Muscle layer of duodenum (tissue), 2 donors: ENCODE results near the gene VEGFD.

Experiments used
- H3K27ac ChIP-seq: one replicate; pipeline ENCODE4 v1.7.0; 2013; ENCODE audit warnings: mild to moderate bottlenecking, low read length
- H3K27me3 ChIP-seq: one replicate; pipeline ENCODE4 v1.7.0; 2013; ENCODE audit warnings: low read depth, mild to moderate bottlenecking, control low read depth, low read length
- H3K36me3 ChIP-seq, 2 donors: one replicate each; pipeline ENCODE4 v1.7.0; 2013; ENCODE audit warnings: low read length in 2 of 2, control low read depth in 1 of 2, mild to moderate bottlenecking in 1 of 2; ENCODE audit not compliant: insufficient read depth in 2 of 2, control insufficient read depth in 1 of 2
- H3K4me1 ChIP-seq, 2 donors: one replicate each; pipeline ENCODE4 v1.7.0; 2013; ENCODE audit warnings: low read length in 2 of 2, mild to moderate bottlenecking in 2 of 2, control low read depth in 1 of 2, moderate library complexity in 1 of 2; ENCODE audit not compliant: insufficient read depth in 2 of 2, control insufficient read depth in 1 of 2
- H3K4me3 ChIP-seq, 2 donors: one replicate each; pipeline ENCODE4 v1.7.0; 2013; ENCODE audit warnings: low read length in 2 of 2, low read depth in 1 of 2, mild to moderate bottlenecking in 1 of 2
- H3K9me3 ChIP-seq, 2 donors: one replicate each; pipeline ENCODE4 v1.7.0; 2013; ENCODE audit warnings: low read length in 2 of 2, control low read depth in 1 of 2, mild to moderate bottlenecking in 1 of 2; ENCODE audit not compliant: control insufficient read depth in 1 of 2
- donor health status: healthy.

Gene VEGFD

DNA sequence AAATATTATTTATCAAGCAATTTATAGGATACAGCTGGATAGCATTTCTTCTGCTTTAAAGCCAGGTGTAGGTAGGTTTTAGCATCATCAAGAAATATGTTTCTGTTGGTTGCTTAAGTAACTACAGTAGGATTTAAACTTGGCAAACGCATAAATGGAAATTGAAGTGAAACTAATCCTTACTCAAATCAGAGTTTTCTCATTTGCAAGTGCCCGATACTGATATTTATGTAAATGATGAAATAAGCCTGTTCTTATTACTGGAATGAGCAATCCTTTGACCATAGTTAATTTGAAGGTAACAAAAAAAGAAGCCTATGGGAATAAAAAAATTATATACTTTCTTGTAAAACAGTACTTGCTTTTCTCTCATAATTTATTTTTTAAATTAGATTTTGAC is 25.7 kb downstream of the VEGFD start:
- Histone ChIP-seq H3K9me3 (no peaks in the 10 kb centered on the region), H3K4me1 (no peaks in the 10 kb centered on the region), H3K27me3 (no peaks in the 10 kb centered on the region), H3K4me3 (no peak overlapping the region), H3K27ac (no peak overlapping the region), H3K36me3 (no peaks in the 10 kb centered on the region)

DNA sequence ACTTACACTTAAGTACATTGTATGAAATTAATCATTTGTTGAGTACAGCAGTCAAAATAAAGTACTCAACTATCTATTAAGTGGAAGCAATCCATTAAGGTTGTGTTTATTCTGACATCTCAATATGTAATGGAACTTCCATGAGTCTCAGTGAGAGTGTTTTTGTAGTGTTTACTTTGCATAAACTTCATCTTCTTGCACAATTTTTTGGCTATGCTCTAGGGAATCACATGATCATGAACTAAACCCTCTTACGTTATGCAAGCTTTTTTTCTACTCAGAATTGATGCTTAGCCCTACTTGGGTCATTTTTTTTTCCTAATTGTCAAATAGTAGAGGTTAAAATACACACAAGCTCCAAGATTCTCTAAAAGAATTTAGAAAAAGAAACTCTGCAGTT is 27.8 kb downstream of the VEGFD start:
- Histone ChIP-seq H3K27me3 (no peaks in the 10 kb centered on the region), H3K4me3 (no peak overlapping the region), H3K27ac (no peak overlapping the region)

DNA sequence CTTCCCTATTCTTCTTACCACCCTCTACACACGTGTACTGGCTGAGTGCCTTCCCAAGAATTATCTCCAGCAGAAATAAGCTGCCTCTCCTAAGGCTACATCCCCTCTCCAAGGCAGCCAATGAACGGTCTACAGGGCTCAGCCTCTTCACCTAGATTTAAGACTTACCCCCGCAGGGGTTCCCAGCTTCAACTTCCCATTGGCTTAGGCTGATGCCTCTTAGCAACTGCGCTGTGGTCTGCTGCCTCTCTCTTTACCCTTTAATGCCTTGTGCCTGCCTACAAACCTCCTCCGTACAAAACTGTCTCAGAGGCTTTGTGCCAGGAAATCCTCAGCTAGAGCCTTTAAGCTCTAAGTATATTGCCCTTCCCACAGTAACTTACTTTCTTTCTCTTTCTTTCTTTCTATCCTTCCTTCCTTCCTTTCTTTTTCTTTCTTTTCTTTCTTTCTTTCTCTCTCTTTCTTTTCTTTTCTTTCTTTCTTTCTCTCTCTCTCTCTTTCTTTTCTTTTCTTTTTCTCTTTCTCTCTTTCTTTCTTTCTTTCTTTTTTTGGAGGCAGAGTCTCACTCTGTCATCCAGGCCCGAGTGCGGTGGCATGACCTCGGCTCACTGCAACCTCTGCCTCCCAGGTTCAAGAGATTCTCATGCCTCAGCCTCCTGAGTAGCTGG is 33.8 kb downstream of the VEGFD start:
- H3K27me3 ChIP-seq: no peaks in the 10 kb centered on the region

More for the DNA sequence above, 27.8 kb downstream of the VEGFD start:
- Histone ChIP-seq H3K9me3 (no peaks in the 10 kb centered on the region), H3K4me1 (no peaks in the 10 kb centered on the region), H3K36me3 (no peaks in the 10 kb centered on the region)

DNA sequence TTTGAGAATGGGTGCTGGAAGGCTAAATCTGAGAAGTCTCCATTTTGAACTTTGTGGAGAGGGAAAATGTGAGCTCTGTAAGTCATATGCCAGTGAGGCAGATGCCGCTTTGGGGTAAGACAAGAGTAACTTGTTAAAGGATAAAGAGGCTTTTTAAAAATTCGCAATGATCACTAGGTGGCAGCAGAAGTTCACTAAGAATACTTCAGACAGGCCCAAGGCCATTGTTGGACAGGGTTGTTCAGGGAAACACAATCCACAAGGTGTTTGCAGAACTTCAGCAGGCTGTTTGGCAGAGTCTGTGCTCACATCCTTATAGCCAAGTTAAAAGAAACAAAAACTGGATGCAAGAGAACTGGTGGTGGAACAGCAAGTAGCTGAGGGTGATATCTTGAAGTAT is 35.2 kb downstream of the VEGFD start:
- Histone ChIP-seq H3K4me3 (no peak overlapping the region), H3K27ac (no peak overlapping the region), H3K36me3 (no peaks in the 10 kb centered on the region), H3K27me3 (no peaks in the 10 kb centered on the region), H3K9me3 (no peaks in the 10 kb centered on the region), H3K4me1 (no peaks in the 10 kb centered on the region)

More for the DNA sequence above, 33.8 kb downstream of the VEGFD start:
- Histone ChIP-seq H3K9me3 (no peaks in the 10 kb centered on the region), H3K36me3 (no peaks in the 10 kb centered on the region), H3K4me1 (no peaks in the 10 kb centered on the region), H3K27ac (no peak overlapping the region), H3K4me3 (no peak overlapping the region)

DNA sequence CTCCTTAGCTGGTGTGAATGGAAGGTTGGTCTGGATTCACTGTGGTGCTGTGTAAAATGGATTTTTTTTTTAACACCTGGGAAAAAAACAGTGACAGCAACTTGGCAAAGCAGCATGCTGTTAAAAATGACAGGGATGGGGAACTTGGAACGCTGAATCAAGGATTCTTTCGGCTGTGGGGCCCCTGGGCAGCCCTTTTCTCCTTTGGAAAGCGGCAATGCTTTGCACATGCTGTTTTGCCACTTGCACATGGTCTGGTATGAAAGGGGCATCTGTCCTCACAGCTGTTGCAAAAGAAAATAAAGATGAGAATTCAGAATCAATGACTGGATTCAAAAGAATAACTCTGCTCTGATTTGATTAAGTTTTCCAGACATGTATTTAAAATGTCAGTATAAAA is 38.2 kb downstream of the VEGFD start:
- Histone ChIP-seq H3K36me3 (no peaks in the 10 kb centered on the region), H3K4me1 (no peaks in the 10 kb centered on the region), H3K9me3 (no peaks in the 10 kb centered on the region), H3K27me3 (no peaks in the 10 kb centered on the region), H3K27ac (no peak overlapping the region), H3K4me3 (no peak overlapping the region)

DNA sequence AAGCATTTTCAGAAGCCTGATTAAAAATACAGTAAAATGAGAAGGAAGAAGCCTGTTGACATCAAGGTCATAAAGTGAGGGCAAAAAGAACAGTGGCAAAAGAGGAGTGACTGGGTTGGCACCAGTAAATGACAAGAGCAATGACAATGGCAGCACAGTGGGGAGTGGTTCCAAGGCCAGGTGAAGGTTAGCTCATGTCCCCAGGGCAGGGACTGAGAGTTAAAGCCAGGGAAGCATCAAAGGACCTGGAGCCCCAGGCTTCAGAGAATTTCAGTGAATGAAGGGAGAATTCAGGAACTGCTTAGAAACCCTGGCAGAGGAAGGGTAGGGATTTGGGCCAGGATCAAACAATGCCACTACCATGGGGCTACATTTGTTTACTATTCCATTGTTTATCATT is 40.1 kb downstream of the VEGFD start:
- Histone ChIP-seq H3K27me3 (no peaks in the 10 kb centered on the region), H3K4me3 (no peak overlapping the region), H3K27ac (no peak overlapping the region)

DNA sequence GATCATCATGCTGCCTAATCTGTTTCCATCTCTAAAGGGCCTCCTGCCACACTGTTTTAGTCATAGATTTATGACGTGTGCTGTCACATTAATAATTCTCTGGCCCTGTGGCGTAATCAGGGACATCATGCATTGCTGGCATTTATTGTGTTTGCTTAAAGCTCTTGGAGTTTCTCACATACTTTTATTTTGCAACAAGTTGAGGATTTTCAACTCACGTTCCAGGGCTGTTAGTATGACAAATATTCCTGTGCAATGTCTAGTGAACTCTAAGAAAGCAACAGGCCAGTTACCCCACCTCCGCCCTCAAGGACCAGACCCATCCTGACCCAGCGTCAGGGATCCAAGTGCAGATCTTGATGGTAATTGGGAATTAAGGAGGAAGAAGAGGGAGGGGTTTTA is 41.1 kb downstream of the VEGFD start:
- Histone ChIP-seq H3K4me3 (no peak overlapping the region), H3K27me3 (no peaks in the 10 kb centered on the region), H3K4me1 (no peaks in the 10 kb centered on the region), H3K36me3 (no peaks in the 10 kb centered on the region), H3K9me3 (no peaks in the 10 kb centered on the region), H3K27ac (no peak overlapping the region)

More for the DNA sequence above, 40.1 kb downstream of the VEGFD start:
- Histone ChIP-seq H3K9me3 (no peaks in the 10 kb centered on the region), H3K4me1 (no peaks in the 10 kb centered on the region), H3K36me3 (no peaks in the 10 kb centered on the region)

DNA sequence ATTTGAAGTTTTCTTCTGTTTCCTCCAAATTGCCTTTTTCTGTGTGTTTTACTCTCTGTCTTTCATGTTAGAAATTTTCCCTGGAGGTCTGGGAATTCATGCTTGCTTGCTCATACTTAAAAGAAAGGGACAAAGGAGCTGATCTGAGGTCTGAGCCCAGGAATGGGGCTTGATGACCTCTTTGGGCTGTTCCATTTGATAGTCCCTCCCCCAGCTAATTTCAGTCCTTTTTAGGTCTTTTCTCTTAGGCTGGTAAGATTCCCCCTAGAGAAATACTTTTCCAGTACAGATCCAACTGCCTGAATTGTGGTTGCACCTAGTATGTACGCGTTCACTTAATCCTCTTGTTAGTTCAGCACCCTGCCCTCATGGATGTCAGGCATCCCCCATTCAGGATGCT is 43.3 kb downstream of the VEGFD start:
- Histone ChIP-seq H3K9me3 (no peaks in the 10 kb centered on the region), H3K36me3 (no peaks in the 10 kb centered on the region), H3K27me3 (no peaks in the 10 kb centered on the region)

DNA sequence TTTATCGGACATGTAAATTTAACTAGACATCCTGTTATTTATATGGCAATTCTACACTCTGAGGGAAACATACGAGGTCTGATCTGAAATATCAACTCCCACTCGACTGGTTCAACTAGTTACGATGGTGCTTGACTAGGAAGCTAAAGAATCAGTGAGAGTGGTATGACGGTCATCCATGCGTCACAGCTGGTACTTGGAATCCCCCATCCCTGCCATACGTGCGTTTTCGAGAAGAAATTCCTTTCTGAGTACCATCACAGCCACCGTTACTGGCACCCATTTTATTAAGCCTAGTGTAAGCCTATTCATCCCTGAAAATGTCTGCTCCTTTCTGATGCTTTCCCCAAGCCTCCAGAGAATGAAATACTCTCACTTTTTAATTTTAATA is 48.2 kb downstream of the VEGFD start:
- peak overlapping the region; percentile 71 to 79 for H3K4me3 ChIP-seq
- H3K36me3 ChIP-seq: peaks cover 0 to 3% of the 10 kb centered on the region in 2 donors
- peak overlapping the region; percentile 58 for H3K27ac ChIP-seq
- H3K4me1 ChIP-seq: no peaks in the 10 kb centered on the region
- no peaks in the 10 kb centered on the region for H3K9me3 ChIP-seq
- H3K27me3 ChIP-seq: no peaks in the 10 kb centered on the region

More for the DNA sequence above, 43.3 kb downstream of the VEGFD start:
- Histone ChIP-seq H3K27ac (no peak overlapping the region), H3K4me3 (no peak overlapping the region), H3K4me1 (no peaks in the 10 kb centered on the region)

DNA sequence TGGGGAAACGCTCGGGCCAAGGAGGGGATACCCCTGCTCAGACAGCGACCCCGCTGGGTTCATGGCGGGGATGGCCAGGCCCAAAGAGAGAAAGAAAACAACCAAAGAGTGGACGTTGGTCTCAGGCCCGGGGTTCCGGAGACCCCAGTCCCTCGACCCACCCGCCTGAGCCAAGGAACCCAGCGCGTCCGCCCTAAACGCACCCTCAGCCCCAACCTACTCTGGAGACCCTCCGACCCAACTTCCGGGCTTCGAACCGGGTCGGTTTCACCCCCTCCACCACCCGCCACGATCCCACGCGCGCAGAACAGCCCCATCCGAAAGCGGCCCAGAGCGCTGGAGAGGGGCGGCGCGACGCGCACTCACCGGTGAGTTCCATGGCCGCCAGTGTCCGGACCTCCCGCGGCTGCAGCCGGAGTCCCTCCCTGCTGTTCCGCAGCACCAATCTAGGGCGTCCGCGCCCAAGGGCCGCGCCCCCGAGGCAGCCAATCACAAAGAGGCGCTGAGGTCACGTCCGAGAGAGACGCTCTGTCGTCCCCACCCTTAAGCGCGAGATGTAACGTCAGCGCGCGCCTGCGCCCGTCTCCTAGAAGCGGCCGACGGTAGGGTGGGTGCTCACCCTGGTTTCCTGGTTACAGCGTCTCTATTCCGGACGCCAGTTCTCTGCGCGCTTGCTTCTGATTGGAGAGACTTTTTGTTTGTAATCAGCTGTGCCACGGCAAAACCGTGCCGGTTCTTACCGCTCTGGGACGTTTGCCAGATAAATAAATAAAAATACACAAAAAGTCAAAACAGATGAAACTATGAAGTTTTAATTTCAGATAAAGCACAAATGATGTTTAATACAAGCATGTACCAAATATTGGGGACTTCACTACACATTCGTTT is 48.8 kb downstream of the VEGFD start, which contains the start of gene PIGA:
Gene PIGA (minus strand): TSS at position 389 of the 888 bp plus-strand sequence. CDS start 3,593 bp downstream, outside the sequence.
- no peaks in the 10 kb centered on the region for H3K9me3 ChIP-seq
- H3K27ac ChIP-seq: peak within 1 kb of the TSS; percentile 86
- H3K27me3 ChIP-seq: no peaks in the 10 kb centered on the region
- peak within 1 kb of the TSS; percentile 71 to 81 for H3K4me3 ChIP-seq
- H3K4me1 ChIP-seq: no peaks in the 10 kb centered on the region
- peaks cover 0 to 4% of the 10 kb centered on the region in 2 donors for H3K36me3 ChIP-seq

DNA sequence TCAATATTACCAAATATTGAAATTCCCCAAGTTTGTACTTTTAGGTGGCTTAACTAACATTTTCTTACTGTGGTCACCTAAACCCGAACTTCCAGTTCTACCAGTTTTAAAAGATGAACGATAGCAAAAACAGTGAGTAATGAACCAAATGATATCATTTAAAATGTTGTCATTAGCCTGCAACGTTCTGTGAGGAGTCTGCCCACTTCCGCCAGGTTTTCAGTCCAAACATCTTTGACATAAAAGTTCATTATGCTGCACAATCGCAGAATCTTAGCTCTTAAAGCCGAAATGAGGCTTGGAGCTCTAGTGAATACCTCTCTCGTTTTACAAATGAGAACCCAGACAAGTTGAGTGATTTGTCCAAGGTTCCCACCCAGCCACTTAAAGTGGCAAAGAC is 49.7 kb downstream of the VEGFD start:
- peak overlapping the region; percentile 86 for H3K27ac ChIP-seq
- H3K4me1 ChIP-seq: no peaks in the 10 kb centered on the region
- no peaks in the 10 kb centered on the region for H3K27me3 ChIP-seq
- no peaks in the 10 kb centered on the region for H3K9me3 ChIP-seq
- H3K36me3 ChIP-seq: peaks cover 0 to 4% of the 10 kb centered on the region in 2 donors
- H3K4me3 ChIP-seq: peak overlapping the region; percentile 71 to 81
